ENCODE measurements around the gene KIAA0513.

DNA sequence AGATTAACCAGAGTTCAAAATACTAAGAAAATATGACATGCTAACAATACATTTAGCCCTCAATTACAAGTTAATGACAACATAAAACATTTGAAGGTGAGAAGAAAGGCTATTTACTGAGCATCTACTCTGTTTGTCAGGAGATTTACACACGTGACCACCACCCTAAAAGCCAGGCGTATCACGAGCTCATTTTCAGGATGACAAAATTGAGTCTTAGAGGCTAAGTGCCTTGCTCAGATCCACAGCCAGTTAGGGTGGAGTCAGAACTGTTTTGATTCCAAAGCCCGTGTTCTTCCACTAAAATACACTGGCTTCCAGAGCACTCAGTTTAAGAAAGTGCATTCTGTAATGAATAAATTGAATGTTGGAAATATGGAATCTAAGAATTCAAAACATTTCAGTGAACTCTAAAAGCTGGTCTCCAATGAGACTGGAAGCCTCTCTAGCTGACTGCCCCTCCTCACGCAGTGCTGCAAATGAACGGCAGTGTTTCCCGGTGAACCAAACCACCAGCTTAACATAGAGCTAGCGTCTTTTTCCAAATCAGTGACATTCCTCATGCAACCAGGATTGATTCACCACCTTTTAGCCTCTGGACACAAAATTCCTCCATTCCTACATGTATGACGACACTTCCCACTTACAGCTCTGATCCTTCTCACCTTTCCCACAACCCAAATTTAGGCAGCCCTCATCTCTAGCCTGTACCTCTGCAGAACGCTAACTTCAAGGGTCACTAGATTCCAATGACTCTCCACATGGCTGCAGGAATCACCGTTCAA lies 22.1 kb upstream of the KIAA0513 start:
- TF ChIP-seq POLR2A (IDR thresholded peaks at IDR 0.05) (no peak), EP300 (IDR thresholded peaks at IDR 0.05) (no peak)
- TF ChIP-seq, protein P1, sequence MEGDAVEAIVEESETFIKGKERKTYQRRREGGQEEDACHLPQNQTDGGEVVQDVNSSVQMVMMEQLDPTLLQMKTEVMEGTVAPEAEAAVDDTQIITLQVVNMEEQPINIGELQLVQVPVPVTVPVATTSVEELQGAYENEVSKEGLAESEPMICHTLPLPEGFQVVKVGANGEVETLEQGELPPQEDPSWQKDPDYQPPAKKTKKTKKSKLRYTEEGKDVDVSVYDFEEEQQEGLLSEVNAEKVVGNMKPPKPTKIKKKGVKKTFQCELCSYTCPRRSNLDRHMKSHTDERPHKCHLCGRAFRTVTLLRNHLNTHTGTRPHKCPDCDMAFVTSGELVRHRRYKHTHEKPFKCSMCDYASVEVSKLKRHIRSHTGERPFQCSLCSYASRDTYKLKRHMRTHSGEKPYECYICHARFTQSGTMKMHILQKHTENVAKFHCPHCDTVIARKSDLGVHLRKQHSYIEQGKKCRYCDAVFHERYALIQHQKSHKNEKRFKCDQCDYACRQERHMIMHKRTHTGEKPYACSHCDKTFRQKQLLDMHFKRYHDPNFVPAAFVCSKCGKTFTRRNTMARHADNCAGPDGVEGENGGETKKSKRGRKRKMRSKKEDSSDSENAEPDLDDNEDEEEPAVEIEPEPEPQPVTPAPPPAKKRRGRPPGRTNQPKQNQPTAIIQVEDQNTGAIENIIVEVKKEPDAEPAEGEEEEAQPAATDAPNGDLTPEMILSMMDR (IDR thresholded peaks at IDR 0.05): no peak
